GM21515 (cell line): ENCODE results near the gene KCNK7.
A peak's percentile ranks its signal among the peaks of the same experiment; 100 is the strongest.

Experiments used
- ATAC-seq: cut with Tn5 transposase; IDR thresholded peaks from one replicate; pipeline ENCODE4 v1.9.1; 2021; ENCODE audit not compliant: unreplicated experiment

KCNK7 gene

GRCh38 chr11:65558930-65559509, 36.6 kb downstream of the KCNK7 start:
- no peak for ATAC-seq

- ATAC-seq, result no peak
These were observed 37.3 kb downstream of the KCNK7 start, which contains the start of gene LTBP3 for GRCh38 chr11:65558002-65558929. LTBP3 (minus strand) TSS chr11:65558359; CDS start chr11:65557959, 400 bp downstream.

DNA sequence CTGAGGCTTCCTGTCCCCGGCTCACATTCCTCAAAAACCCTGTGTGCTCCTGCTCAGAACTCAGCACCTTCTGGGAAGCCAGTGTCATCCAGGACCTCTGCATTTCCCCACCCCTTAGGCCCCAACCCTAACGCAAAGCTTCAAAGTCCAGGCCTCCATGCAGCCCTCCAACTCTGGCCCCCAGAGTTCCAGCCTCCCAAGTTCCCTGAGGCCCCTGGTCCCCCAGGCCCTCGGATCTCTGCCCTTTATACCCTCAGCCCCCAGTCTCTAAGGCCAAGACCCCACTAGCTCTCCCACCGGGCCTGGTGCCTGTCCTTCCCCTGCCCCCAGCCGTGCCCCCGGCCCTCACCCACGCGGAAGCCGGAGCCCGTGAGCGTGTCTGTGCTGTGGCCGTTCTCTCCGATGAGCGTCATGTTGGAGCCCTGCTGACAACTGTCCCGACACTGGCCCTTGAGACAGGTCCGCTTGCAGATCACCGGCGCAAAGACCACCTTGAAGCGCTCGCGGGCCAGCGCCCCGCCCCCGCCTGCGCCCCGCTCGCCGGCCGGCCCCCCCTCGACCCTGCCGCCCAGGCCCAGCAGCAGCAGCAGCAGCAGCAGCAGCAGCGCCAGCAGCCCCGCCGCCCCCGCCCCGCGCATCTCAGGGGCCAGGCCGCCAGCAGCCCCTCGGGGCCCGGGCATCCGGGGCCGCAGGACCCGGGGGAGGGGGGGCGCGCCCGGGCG, 38.2 kb downstream of the KCNK7 start:
- no peak for ATAC-seq

DNA sequence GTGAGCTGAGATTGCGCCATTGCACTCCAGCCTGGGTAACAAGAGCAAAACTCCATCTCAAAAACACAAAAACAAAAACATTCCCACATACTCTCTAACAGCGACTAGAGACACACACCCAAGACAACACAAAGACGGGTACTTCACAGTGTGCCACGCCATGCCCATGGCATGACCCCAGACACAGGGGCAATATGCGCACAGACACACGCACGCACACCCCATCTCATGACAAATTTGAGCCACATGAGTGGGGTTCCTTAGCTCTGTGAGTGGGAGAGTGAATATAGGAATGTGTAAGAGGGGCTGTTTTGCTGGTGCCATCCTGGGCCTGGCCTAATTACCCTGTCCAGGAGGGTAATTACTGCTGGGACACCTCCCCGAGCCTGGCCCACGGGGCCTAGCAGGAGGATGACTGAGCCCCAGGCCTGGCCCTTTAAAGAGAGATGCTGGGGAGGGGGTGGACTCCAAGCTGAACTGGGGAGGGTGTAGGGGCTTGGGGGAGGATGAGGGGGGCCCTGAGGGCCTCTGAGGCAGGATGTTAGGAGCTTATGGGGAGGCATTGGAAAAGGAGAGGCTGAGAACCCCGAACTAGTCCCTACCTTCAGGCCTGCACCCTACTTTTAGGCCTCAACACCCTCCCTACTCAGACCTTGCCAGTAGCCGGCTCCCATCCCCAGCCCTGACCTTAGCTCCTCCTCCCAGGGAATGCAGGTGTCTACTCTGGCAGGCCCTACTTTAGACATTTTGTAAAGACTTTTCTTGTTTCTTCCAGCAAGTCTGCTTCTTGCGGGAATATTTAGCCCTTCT, 38.9 kb downstream of the KCNK7 start:
- no peak for ATAC-seq

DNA sequence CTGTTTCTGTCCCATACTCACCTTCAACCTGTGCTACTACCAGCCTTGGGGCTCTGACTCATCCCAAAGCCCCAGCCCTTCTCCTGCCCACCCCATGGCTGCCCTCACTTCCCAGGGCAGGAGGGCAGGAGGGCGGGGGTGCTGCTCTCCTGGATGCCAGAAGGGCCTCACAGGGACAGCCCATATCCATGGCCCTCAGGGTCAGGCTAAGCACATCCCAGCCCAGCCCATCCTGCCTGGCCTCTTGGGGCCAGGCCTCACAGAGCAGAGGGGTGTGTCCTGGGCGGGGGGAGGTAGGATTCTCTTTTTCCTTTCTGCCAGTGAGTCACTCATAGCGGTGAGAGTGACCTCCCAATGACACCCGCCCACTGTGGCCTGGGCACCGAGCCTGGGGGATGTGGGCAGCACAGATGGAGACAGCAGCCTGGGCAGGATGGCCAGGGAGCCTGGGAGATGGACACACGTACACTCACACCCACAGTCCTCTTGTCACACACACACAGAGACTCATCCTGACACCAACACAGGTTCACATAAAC, 39.8 kb downstream of the KCNK7 start:
- ATAC-seq, result no peak

GRCh38 chr11:65554842-65555430, 40.7 kb downstream of the KCNK7 start:
- no peak for ATAC-seq

DNA sequence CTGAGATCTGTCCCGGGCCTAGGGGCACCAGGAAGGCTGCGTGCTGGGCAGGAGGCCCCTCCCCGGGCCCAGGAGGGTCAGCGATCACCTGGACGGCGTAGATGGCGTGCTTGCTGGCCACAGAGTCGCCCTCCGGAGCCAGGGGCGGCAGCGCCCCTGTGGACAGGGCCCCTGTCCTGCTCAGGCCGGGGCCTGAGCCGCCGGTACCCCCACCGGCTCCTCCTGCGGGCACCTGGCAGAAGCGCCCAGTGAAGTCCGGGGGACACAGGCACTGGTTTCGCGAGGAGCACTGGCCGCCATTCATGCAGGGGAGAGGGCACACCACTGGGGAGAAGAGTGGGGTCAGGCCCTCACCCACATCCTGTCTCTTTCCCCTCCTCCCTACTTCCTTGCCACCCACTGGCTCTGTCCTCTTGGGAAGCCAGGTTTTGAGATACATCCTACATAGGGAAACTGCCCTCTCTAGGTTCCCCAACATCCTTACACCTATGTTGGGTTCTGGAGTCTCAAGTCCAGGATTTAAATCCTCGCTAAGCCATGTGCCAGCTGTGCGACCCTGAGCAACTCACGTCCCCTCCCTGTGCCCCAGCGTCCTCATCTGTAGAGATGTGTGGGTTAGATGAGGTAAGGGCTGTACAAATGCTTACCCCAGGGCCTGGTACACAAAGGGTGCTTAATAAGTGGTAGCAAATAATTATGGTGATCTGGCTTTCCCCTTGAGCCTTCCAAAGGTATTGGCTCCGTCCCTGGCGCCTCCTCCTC, 41.4 kb downstream of the KCNK7 start:
- ATAC-seq, result no peak

- no peak for ATAC-seq
These were observed 42.1 kb downstream of the KCNK7 start for GRCh38 chr11:65553301-65554001.

GRCh38 chr11:65552388-65552951, 43.1 kb downstream of the KCNK7 start:
- no peak for ATAC-seq

GRCh38 chr11:65551572-65552387, 43.8 kb downstream of the KCNK7 start:
- no peak for ATAC-seq

DNA sequence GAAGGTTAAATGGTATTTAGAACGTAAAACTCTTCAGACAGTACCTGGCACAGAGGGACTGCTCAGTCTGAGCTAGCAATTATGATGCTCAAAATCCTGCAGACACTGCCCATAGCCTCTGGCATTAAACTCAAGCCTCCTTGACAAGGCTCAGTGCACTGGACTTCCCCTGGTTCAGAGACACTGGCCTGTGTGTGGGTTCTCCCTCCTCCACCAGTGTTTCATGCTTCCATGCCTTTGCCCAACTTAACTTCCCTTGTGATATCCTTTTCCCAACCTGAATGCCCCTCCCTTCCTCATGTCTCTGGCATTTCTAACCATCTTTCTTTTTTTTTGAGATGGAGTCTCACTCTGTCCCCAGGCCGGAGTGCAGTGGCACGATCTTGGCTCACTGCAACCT, 46.5 kb downstream of the KCNK7 start:
- no peak for ATAC-seq

- no peak for ATAC-seq
These were observed 47.2 kb downstream of the KCNK7 start for GRCh38 chr11:65548395-65548794.

GRCh38 chr11:65547446-65548125, 48.0 kb downstream of the KCNK7 start:
- no peak for ATAC-seq

- peak; percentile 70 for ATAC-seq
These were observed 49.2 kb downstream of the KCNK7 start for GRCh38 chr11:65546217-65546958.

GRCh38 chr11:65545853-65546216, 49.8 kb downstream of the KCNK7 start:
- no peak for ATAC-seq
